ENCODE data around the gene C1orf87. TPM values are rescaled to one million over a fixed set of nuclear protein-coding genes. Genes with fewer than 3 reads are reported as not detected.

C1orf87 gene
- total RNA-seq, 3 donors from 2014 or later: 0.14 TPM; not detected in 2

GRCh38 chr1:60111716-60112115, 38.1 kb upstream of the C1orf87 start:
- no peak for DNase-seq

GRCh38 chr1:60111118-60111517, 37.5 kb upstream of the C1orf87 start:
- DNase-seq (no peak), ATAC-seq (no peak)
- intact Hi-C loops (cut with DNase I, micrococcal nuclease): no loop called here
- no peaks in the 10 kb centered on the region for H3K9me3 ChIP-seq
- TF ChIP-seq CTCF (IDR thresholded peaks at IDR 0.05): no peak
- no peak overlapping the region for H3K4me3 ChIP-seq
- H3K4me1 ChIP-seq (ENCODE audit: low read depth): no peaks in the 10 kb centered on the region
- no peaks in the 10 kb centered on the region for H3K36me3 ChIP-seq (ENCODE audit: low read depth)

More at GRCh38 chr1:60111716-60112115, 38.1 kb upstream of the C1orf87 start:
- intact Hi-C loops (cut with DNase I, micrococcal nuclease): no loop called here
- Histone ChIP-seq H3K36me3 (ENCODE audit: low read depth) (no peaks in the 10 kb centered on the region), H3K9me3 (no peaks in the 10 kb centered on the region), H3K4me3 (no peak overlapping the region), H3K4me1 (ENCODE audit: low read depth) (no peaks in the 10 kb centered on the region)
- no peak for TF ChIP-seq CTCF (IDR thresholded peaks at IDR 0.05)
- ATAC-seq: no peak

- Histone ChIP-seq H3K36me3 (ENCODE audit: low read depth) (no peaks in the 10 kb centered on the region), H3K9me3 (no peaks in the 10 kb centered on the region), H3K4me3 (no peak overlapping the region), H3K4me1 (ENCODE audit: low read depth) (no peaks in the 10 kb centered on the region)
- DNase-seq: no peak
- TF ChIP-seq CTCF (IDR thresholded peaks at IDR 0.05): no peak
- no peak for ATAC-seq
- intact Hi-C loops (cut with DNase I, micrococcal nuclease): no loop called here
These were observed 34.6 kb upstream of the C1orf87 start for GRCh38 chr1:60108196-60108595.

GRCh38 chr1:60103186-60103585, 29.6 kb upstream of the C1orf87 start:
- DNase-seq (no peak), ATAC-seq (no peak)
- Histone ChIP-seq H3K9me3 (no peaks in the 10 kb centered on the region), H3K4me1 (ENCODE audit: low read depth) (no peaks in the 10 kb centered on the region), H3K36me3 (ENCODE audit: low read depth) (no peaks in the 10 kb centered on the region), H3K4me3 (no peak overlapping the region)
- no peak for TF ChIP-seq CTCF (IDR thresholded peaks at IDR 0.05)
- intact Hi-C loops (cut with DNase I, micrococcal nuclease): no loop called here

GRCh38 chr1:60102267-60103061, 28.9 kb upstream of the C1orf87 start:
- Histone ChIP-seq H3K36me3 (ENCODE audit: low read depth) (no peaks in the 10 kb centered on the region), H3K4me1 (ENCODE audit: low read depth) (no peaks in the 10 kb centered on the region), H3K9me3 (no peaks in the 10 kb centered on the region), H3K4me3 (no peak overlapping the region)
- TF ChIP-seq CTCF (IDR thresholded peaks at IDR 0.05): no peak
- DNase-seq: no peak
- intact Hi-C loops (cut with DNase I, micrococcal nuclease): no loop called here
- ATAC-seq: no peak

All from mucosa of descending colon (tissue), 3 donors.